EL (cell line): ENCODE results near the gene SGO2.
"Not testable (repeated sequence)": the region's sequence is repeated elsewhere in the genome, so short reads cannot be mapped to it uniquely, and the experiment has no call there.

Experiments
- DNase-seq: peaks from one replicate; pipeline ENCODE4 v3.0.0-alpha.2; 2016

Gene SGO2

GRCh38 chr2:200599206-200599605 is 73.2 kb downstream of the SGO2 start:
- DNase-seq: no peak

DNA sequence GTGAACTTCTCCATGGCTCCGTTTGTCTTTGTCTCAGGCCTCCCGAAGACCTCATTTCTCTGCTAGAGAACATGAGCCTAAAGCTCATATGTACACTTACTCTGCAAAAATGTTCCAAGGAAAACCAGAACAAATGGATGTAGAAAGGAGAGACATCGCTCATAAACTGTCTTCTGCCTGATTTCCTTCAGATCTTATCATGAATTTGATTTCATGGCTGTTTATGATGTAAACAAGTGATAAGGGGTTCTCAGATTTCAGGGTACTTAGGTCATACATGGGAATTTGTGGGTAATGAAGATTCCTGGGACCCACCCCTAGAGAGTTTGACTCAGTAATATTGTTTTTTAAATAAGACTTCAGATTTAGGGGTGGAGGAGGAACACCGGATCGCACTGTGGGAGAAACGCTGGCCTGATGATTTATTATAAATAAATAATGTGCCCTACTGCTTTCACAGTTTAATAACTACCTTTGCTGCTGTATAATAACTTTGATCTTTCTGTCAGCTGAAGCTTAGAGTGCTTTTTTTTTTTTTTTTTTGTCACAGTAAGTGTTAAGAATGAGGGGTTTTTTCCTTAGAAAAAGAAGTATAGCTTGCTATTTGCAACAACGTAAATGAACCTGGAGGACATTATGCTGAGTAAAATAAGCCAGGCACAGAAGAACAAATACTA is 74.7 kb downstream of the SGO2 start:
- peak; percentile 79 for DNase-seq

- no peak for DNase-seq
Observed at GRCh38 chr2:200602584-200602983, 76.6 kb downstream of the SGO2 start.

GRCh38 chr2:200603972-200604371 is 78.0 kb downstream of the SGO2 start:
- DNase-seq: peak; percentile 84

- peak; percentile 60 for DNase-seq
Observed at GRCh38 chr2:200604571-200605255, 78.7 kb downstream of the SGO2 start.

- no peak for DNase-seq
Observed at GRCh38 chr2:200608341-200609027, 82.5 kb downstream of the SGO2 start.

- DNase-seq: peak; percentile 93
Observed at GRCh38 chr2:200609028-200609614, 83.1 kb downstream of the SGO2 start.

GRCh38 chr2:200610217-200610616 is 84.2 kb downstream of the SGO2 start:
- not testable (repeated sequence) for DNase-seq

- peak; percentile 51 for DNase-seq
Observed at GRCh38 chr2:200613692-200614091, 87.7 kb downstream of the SGO2 start.

DNA sequence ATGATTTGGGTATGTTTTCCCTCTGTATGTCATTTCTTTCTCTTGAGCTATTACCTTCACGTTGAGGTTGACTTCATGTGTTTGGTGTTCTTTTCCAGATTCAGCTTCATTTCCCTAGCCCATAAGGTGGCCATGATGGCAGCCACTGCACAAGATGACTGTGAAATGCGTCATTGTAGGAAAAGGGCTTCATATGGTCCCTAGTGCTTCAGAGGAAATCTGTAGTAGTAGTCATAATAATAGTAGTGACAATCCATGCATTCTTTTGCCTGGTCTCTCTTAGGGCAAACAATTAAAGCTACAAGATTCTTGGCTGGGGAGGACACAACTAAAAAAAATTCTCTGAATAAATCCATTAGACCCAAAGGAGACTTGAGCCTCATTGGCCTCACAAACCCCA is 88.2 kb downstream of the SGO2 start:
- peak; percentile 36 for DNase-seq

- peak; percentile 87 for DNase-seq
Observed at GRCh38 chr2:200615247-200615646, 89.2 kb downstream of the SGO2 start.

GRCh38 chr2:200616193-200616592 is 90.2 kb downstream of the SGO2 start:
- peak; percentile 49 for DNase-seq

- DNase-seq: no peak
Observed at GRCh38 chr2:200616656-200617055, 90.6 kb downstream of the SGO2 start.

- no peak for DNase-seq
Observed at GRCh38 chr2:200617156-200618053, 91.4 kb downstream of the SGO2 start.

DNA sequence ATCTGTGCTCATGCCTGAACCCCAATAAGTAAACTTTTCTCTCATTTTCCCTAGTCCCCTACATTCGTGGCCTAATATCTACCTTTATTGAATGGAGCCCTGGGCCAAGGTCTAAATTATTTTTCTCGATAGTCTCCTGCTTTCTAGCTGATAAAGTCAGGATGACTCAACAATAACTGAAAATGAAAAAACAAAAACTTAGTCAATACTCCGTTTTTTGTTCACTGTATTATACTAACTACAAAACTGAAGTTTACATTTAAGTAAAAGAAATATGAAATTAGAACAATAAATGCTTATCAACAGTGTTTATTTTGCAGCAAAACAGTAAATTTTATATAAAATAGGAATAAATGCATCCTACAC is 92.0 kb downstream of the SGO2 start:
- no peak for DNase-seq

DNA sequence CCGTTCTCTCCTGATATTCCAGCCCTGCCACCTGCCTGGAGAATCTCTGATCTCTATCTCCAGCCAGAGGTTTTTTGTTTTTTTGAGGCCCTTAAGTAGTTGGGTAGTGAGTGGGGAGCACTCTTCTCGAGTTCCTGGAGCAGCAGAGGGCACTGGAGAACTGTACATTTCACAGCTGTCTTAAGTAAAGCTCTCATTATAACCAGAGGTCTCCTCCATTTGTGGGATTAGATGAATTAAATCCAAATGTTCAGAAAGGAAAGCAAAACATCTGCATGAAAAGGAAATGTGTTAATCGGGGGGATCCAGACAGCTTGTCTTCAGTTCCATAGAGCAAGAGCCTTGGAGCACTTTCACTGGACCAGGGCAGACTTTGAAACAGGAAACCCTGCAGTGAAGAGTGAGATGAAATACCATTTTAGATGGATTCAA is 92.6 kb downstream of the SGO2 start:
- DNase-seq: no peak

DNA sequence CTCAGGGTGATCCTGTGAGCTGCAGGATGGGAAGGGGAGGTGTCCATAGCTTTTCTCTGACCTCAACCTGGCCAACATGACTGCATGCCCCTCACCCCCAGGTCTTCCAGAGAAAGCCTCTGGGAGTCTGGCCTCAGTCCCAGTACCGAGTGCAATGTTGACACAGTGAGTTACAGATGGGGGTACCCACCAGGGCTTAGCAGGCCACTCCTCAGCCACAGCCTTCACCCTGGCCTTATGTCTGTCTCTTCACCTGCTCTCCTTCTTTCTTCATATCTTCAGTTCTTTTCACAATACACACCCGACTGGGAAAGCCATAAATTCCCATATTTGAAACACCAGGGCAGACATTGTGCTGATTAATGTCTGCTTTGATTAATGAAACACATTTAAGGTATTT is 93.3 kb downstream of the SGO2 start:
- no peak for DNase-seq

- no peak for DNase-seq
Observed at GRCh38 chr2:200620606-200621390, 94.8 kb downstream of the SGO2 start.

- DNase-seq: no peak
Observed at GRCh38 chr2:200622106-200622505, 96.1 kb downstream of the SGO2 start.

- DNase-seq: no peak
Observed at GRCh38 chr2:200624026-200624425, 98.0 kb downstream of the SGO2 start.

GRCh38 chr2:200624658-200625057 is 98.7 kb downstream of the SGO2 start:
- DNase-seq: peak; percentile 72

- DNase-seq: no peak
Observed at GRCh38 chr2:200625282-200625681, 99.3 kb downstream of the SGO2 start.
